Stimulated activated naive CD8-positive, alpha-beta T cell treated with anti-CD3 and anti-CD28 coated beads, Interleukin-15, Interleukin-2, amounts not matched to agents 100 U/mL and 50 U/mL, for 24 hours (primary cell): ENCODE results near the gene ADGRG3.
"Not testable (repeated sequence)": the region's sequence is repeated elsewhere in the genome, so short reads cannot be mapped to it uniquely, and the experiment has no call there.

Source experiments
- ATAC-seq: fragments of 150-1000 bp; cut with Tn5 transposase; one replicate; pipeline ENCODE4 v1.10.0; 2021
- DNase-seq: peaks from one replicate; pipeline ENCODE4 v3.0.0; 2021

The ADGRG3 gene

GRCh38 chr16:57663917-57664661 lies 4.0 kb upstream of the ADGRG3 start:
- no peak for ATAC-seq

GRCh38 chr16:57664662-57665025 lies 3.5 kb upstream of the ADGRG3 start:
- ATAC-seq, result no peak
- no peak for DNase-seq

More at GRCh38 chr16:57663917-57664661, 4.0 kb upstream of the ADGRG3 start:
- no peak for DNase-seq

- DNase-seq (no peak), ATAC-seq (no peak)
Observed at GRCh38 chr16:57665541-57665940, 2.6 kb upstream of the ADGRG3 start.

- ATAC-seq (no peak), DNase-seq (no peak)
Observed at GRCh38 chr16:57666353-57667047, 1.6 kb upstream of the ADGRG3 start.

GRCh38 chr16:57667048-57667525 lies 1.0 kb upstream of the ADGRG3 start:
- DNase-seq (no peak), ATAC-seq (no peak)

GRCh38 chr16:57667526-57668262 lies 412 bp upstream of the ADGRG3 start:
- no peak for DNase-seq
- ATAC-seq, result no peak

GRCh38 chr16:57668630-57669475 lies 747 bp downstream of the ADGRG3 start:
- no peak for DNase-seq
- no peak for ATAC-seq

- DNase-seq (no peak), ATAC-seq (no peak)
Observed at GRCh38 chr16:57669476-57670162, 1.5 kb downstream of the ADGRG3 start.

- ATAC-seq, result no peak
- DNase-seq, result no peak
Observed at GRCh38 chr16:57670196-57670595, 2.1 kb downstream of the ADGRG3 start.

GRCh38 chr16:57671451-57671850 lies 3.3 kb downstream of the ADGRG3 start:
- ATAC-seq, DNase-seq: not testable (repeated sequence)

GRCh38 chr16:57672416-57672815 lies 4.3 kb downstream of the ADGRG3 start:
- DNase-seq, result no peak
- ATAC-seq, result no peak

GRCh38 chr16:57672824-57673223 lies 4.7 kb downstream of the ADGRG3 start:
- DNase-seq (no peak), ATAC-seq (no peak)

GRCh38 chr16:57675741-57676551 lies 7.8 kb downstream of the ADGRG3 start:
- no peak for DNase-seq
- no peak for ATAC-seq

GRCh38 chr16:57676553-57677085 lies 8.5 kb downstream of the ADGRG3 start:
- ATAC-seq, result no peak
- DNase-seq, result no peak

GRCh38 chr16:57677622-57678369 lies 9.7 kb downstream of the ADGRG3 start:
- DNase-seq (no peak), ATAC-seq (no peak)

- ATAC-seq (no peak), DNase-seq (no peak)
Observed at GRCh38 chr16:57679016-57679415, 10.9 kb downstream of the ADGRG3 start.

- DNase-seq, result no peak
- ATAC-seq, result no peak
Observed at GRCh38 chr16:57679767-57680482, 11.8 kb downstream of the ADGRG3 start.

- DNase-seq (no peak), ATAC-seq (no peak)
Observed at GRCh38 chr16:57680842-57681375, 12.8 kb downstream of the ADGRG3 start.
